ENCODE data around the gene DPYSL3. TPM values are rescaled to one million over a fixed set of nuclear protein-coding genes. Genes with fewer than 3 reads are reported as not detected.

The DPYSL3 gene
- total and polyA plus RNA-seq, 4 donors, result 0.35 to 3.6 (median 1.7) TPM

DNA sequence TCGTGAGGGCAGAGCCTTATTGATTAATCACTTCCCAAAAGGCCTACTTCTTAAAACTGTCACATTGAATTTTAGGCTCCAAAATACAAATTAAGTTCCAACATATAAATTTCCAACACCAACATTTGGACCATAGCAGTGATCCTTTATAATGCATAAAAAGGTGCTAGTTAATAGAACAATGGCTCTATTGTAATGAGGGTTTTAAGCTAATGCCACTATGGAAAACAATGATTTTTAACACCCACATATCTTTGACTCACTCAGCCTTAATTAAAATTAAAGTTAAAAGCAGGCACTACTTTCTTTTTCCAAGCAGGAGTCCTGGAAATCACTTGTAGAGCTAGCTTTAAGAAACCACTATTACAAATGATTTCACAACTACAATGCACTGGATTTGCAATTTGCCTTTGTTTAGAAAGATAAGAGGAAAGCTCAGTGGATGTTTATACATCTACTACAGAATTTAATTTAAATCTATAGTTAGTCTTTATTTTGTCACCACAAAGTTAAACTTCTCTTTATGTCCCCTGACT is 41.8 kb downstream of the DPYSL3 start:
- Histone ChIP-seq H3K9ac (ENCODE audit: low read depth in 1 of 2, low read length in 2 of 2) (no peak overlapping the region), H3K27me3 (ENCODE audit: control insufficient read depth in 4 of 4, insufficient read depth in 4 of 4, low read length in 3 of 4) (peaks cover 0 to 3% (median 0%) of the 10 kb centered on the region in 4 donors), H3K36me3 (ENCODE audit: control insufficient read depth in 4 of 4, insufficient read depth in 3 of 4, low read depth in 1 of 4, low read length in 3 of 4) (no peaks in the 10 kb centered on the region), H3K9me3 (ENCODE audit: control insufficient read depth in 4 of 4, low read length in 3 of 4) (no peaks in the 10 kb centered on the region), H3K4me1 (ENCODE audit: control insufficient read depth in 4 of 4, insufficient read depth in 4 of 4, low read length in 3 of 4) (no peaks in the 10 kb centered on the region), H3K4me3 (ENCODE audit: low read depth in 1 of 3, low read length in 3 of 3) (no peak overlapping the region), H3K27ac (ENCODE audit: low read depth in 1 of 2, low read length in 2 of 2) (no peak overlapping the region)
- WGBS, result 73% methylated on average over 1 of the region's 1 CpG
- TF ChIP-seq GABPA (IDR thresholded peaks at IDR 0.05 in 1 of 2, conservative IDR thresholded peaks at IDR 0.05 in 1 of 2) (no peak), RAD21 (IDR thresholded peaks at IDR 0.05) (no peak), SP1 (IDR thresholded peaks at IDR 0.05) (no peak), EGR1 (IDR thresholded peaks at IDR 0.05; ENCODE audit: low read depth in 2 of 2) (no peak), YY1 (IDR thresholded peaks at IDR 0.05) (no peak), JUND (IDR thresholded peaks at IDR 0.05) (no peak), NR2F2 (IDR thresholded peaks at IDR 0.05) (no peak), HNF4A (conservative IDR thresholded peaks at IDR 0.05) (no peak), FOXA1 (IDR thresholded peaks at IDR 0.05) (no peak)
- TF ChIP-seq, protein P1, sequence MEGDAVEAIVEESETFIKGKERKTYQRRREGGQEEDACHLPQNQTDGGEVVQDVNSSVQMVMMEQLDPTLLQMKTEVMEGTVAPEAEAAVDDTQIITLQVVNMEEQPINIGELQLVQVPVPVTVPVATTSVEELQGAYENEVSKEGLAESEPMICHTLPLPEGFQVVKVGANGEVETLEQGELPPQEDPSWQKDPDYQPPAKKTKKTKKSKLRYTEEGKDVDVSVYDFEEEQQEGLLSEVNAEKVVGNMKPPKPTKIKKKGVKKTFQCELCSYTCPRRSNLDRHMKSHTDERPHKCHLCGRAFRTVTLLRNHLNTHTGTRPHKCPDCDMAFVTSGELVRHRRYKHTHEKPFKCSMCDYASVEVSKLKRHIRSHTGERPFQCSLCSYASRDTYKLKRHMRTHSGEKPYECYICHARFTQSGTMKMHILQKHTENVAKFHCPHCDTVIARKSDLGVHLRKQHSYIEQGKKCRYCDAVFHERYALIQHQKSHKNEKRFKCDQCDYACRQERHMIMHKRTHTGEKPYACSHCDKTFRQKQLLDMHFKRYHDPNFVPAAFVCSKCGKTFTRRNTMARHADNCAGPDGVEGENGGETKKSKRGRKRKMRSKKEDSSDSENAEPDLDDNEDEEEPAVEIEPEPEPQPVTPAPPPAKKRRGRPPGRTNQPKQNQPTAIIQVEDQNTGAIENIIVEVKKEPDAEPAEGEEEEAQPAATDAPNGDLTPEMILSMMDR (IDR thresholded peaks at IDR 0.05; ENCODE audit: low read depth, low read length, missing input control), result no peak
- TF ChIP-seq, protein P2, sequence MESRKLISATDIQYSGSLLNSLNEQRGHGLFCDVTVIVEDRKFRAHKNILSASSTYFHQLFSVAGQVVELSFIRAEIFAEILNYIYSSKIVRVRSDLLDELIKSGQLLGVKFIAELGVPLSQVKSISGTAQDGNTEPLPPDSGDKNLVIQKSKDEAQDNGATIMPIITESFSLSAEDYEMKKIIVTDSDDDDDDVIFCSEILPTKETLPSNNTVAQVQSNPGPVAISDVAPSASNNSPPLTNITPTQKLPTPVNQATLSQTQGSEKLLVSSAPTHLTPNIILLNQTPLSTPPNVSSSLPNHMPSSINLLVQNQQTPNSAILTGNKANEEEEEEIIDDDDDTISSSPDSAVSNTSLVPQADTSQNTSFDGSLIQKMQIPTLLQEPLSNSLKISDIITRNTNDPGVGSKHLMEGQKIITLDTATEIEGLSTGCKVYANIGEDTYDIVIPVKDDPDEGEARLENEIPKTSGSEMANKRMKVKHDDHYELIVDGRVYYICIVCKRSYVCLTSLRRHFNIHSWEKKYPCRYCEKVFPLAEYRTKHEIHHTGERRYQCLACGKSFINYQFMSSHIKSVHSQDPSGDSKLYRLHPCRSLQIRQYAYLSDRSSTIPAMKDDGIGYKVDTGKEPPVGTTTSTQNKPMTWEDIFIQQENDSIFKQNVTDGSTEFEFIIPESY (IDR thresholded peaks at IDR 0.05), result no peak
- TF ChIP-seq, protein P3, sequence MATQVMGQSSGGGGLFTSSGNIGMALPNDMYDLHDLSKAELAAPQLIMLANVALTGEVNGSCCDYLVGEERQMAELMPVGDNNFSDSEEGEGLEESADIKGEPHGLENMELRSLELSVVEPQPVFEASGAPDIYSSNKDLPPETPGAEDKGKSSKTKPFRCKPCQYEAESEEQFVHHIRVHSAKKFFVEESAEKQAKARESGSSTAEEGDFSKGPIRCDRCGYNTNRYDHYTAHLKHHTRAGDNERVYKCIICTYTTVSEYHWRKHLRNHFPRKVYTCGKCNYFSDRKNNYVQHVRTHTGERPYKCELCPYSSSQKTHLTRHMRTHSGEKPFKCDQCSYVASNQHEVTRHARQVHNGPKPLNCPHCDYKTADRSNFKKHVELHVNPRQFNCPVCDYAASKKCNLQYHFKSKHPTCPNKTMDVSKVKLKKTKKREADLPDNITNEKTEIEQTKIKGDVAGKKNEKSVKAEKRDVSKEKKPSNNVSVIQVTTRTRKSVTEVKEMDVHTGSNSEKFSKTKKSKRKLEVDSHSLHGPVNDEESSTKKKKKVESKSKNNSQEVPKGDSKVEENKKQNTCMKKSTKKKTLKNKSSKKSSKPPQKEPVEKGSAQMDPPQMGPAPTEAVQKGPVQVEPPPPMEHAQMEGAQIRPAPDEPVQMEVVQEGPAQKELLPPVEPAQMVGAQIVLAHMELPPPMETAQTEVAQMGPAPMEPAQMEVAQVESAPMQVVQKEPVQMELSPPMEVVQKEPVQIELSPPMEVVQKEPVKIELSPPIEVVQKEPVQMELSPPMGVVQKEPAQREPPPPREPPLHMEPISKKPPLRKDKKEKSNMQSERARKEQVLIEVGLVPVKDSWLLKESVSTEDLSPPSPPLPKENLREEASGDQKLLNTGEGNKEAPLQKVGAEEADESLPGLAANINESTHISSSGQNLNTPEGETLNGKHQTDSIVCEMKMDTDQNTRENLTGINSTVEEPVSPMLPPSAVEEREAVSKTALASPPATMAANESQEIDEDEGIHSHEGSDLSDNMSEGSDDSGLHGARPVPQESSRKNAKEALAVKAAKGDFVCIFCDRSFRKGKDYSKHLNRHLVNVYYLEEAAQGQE (IDR thresholded peaks at IDR 0.05), result no peak
- no peak for DNase-seq (ENCODE audit: low spot score)

DNA sequence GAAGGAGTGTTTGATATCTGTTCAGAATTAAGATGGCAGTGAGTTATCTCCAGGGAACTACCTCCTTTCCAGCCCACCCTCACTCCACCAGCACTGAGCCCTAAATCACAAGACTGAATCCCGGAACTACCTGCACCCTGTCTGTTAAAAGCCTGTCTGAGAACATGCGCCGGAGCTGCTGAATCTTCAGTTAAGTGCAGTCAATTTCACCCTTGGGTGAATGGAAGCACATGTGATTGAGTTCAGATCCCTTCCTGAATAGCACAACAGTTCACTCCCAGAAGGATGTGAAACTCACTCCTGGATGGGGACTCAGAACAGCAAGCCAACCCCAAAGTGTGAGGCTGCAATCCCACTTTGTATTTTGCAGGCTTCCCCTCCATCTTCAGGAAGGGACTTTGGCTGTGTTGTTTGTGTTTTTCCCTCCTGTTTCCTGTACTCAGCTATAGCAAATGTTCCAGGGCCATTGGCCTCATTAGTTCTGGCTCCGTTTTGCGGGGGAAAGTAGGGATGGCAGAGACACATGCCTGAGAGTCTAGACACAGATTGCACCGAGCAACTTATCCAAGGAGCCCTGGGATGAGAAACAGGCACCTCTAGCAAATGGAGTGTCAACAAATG is 43.4 kb downstream of the DPYSL3 start:
- Histone ChIP-seq H3K9me3 (ENCODE audit: control insufficient read depth in 4 of 4, low read length in 3 of 4) (no peaks in the 10 kb centered on the region), H3K27me3 (ENCODE audit: control insufficient read depth in 4 of 4, insufficient read depth in 4 of 4, low read length in 3 of 4) (peaks cover 0 to under 1% (median 0%) of the 10 kb centered on the region in 4 donors), H3K4me1 (ENCODE audit: control insufficient read depth in 4 of 4, insufficient read depth in 4 of 4, low read length in 3 of 4) (no peaks in the 10 kb centered on the region), H3K27ac (ENCODE audit: low read depth in 1 of 2, low read length in 2 of 2) (no peak overlapping the region), H3K4me3 (ENCODE audit: low read depth in 1 of 3, low read length in 3 of 3) (no peak overlapping the region), H3K36me3 (ENCODE audit: control insufficient read depth in 4 of 4, insufficient read depth in 3 of 4, low read depth in 1 of 4, low read length in 3 of 4) (no peaks in the 10 kb centered on the region), H3K9ac (ENCODE audit: low read depth in 1 of 2, low read length in 2 of 2) (no peak overlapping the region)
- WGBS, result 70% methylated on average over 6 of the region's 6 CpGs
- TF ChIP-seq FOXA2 (IDR thresholded peaks at IDR 0.05) (no peak), HNF4A (conservative IDR thresholded peaks at IDR 0.05) (no peak), HNF4G (IDR thresholded peaks at IDR 0.05) (no peak), RAD21 (IDR thresholded peaks at IDR 0.05) (peak in 1 of 2 donors; percentile 5), RXRA (IDR thresholded peaks at IDR 0.05) (no peak), NR2F2 (IDR thresholded peaks at IDR 0.05) (peak; percentile 29)
- TF ChIP-seq, protein P2 (IDR thresholded peaks at IDR 0.05), result no peak
- no peak for DNase-seq (ENCODE audit: low spot score)

Measured in liver (tissue), 9 donors.